ENCODE data around the gene ZNHIT1. TPM values are rescaled to one million over a fixed set of nuclear protein-coding genes. Genes with fewer than 3 reads are reported as not detected.

ZNHIT1 gene
- total and polyA plus RNA-seq, 2 of the 8 experiments (the other 6 are each of a cell fraction or from before 2014, with no cell fraction given) = 38.2 to 61.7 TPM

- 2% methylated on average over 53 of the region's 79 CpGs; no CpG with 5 or more reads in 1 of the 2 experiments for WGBS, 2 experiments (ENCODE audit: extremely low coverage in 1 of 2, insufficient coverage in 1 of 2, insufficient read length in 1 of 2, insufficient replicate concordance in 2 of 2, low coverage in 1 of 2, low lambda C conversion rate in 2 of 2, missing lambda C conversion rate in 1 of 2)
- no peak overlapping the region for H3K18ac ChIP-seq (ENCODE audit: extremely low read depth, low read length)
- no peaks in the 10 kb centered on the region for H3K36me3 ChIP-seq (ENCODE audit: control insufficient read depth in 2 of 4, insufficient read depth in 4 of 4, low read length in 3 of 4)
- H3K79me2 ChIP-seq (ENCODE audit: control insufficient read depth in 1 of 2, insufficient read depth in 2 of 2, low read length in 2 of 2) = no peaks in the 10 kb centered on the region
- no peak overlapping the region for H4K91ac ChIP-seq (replicated peaks; ENCODE audit: insufficient read length, low read length)
- no peak overlapping the region for H3K4ac ChIP-seq (replicated peaks; ENCODE audit: insufficient read length, low read depth, low read length)
- H3K14ac ChIP-seq (ENCODE audit: insufficient read length) = no peak overlapping the region
- H3K27me3 ChIP-seq (replicated peaks in 1 of 4; ENCODE audit: control insufficient read depth in 3 of 4, extremely low read depth in 1 of 4, insufficient read depth in 3 of 4, low read length in 3 of 4) = peaks cover 58 to 98% (median 89%) of the 10 kb centered on the region in 4 experiments
- H2BK12ac ChIP-seq (ENCODE audit: low read depth, low read length) = peak overlapping the region; percentile 55; the same call in 1 of the 2 replicates
- peak in 1 of 2 experiments; percentile 77 for DNase-seq (ENCODE audit: low read depth in 1 of 2, low spot score in 2 of 2)
- H3K9me3 ChIP-seq (ENCODE audit: insufficient read depth in 2 of 2, low read depth in 1 of 2, low read length in 1 of 2) = no peaks in the 10 kb centered on the region
- H3K56ac ChIP-seq (replicated peaks; ENCODE audit: insufficient read length, low read depth, low read length) = no peak overlapping the region
- H3K23me2 ChIP-seq (ENCODE audit: low read depth, low read length) = peaks cover 24% of the 10 kb centered on the region
- ChIA-PET CTCF (ENCODE audit: partially characterized antibody) (interaction anchor here (0.9 to 6.0 kb wide), 17 partner anchors 8 to 588 kb away, joined by 3 to 90 read pairs (median 7); partner anchors contain the start of genes FIS1 and NAT16), POLR2A (ENCODE audit: partially characterized antibody) (interaction anchor here (0.9 to 2.2 kb wide), 8 partner anchors 10 to 77 kb away, joined by 3 to 10 read pairs (median 4); no protein-coding TSS in a partner anchor)
- peak overlapping the region; percentile 74; the same call in 1 of the 2 replicates for H2BK5ac ChIP-seq (ENCODE audit: low read depth, low read length)
- peak overlapping the region; percentile 1 to 68 (median 29); a peak in 7 of 8 replicates for H3K4me3 ChIP-seq (ENCODE audit: extremely low read depth in 1 of 4, insufficient read depth in 2 of 4, low read depth in 3 of 4, low read length in 4 of 4)
- no peak overlapping the region; the same call in 1 of the 2 replicates for H2BK20ac ChIP-seq (ENCODE audit: low read length)
- H2AFZ ChIP-seq (ENCODE audit: low read length) = no peak overlapping the region
- H3K79me1 ChIP-seq (ENCODE audit: low read depth, low read length) = no peaks in the 10 kb centered on the region
- H3K9ac ChIP-seq (replicated peaks in 1 of 4; ENCODE audit: extremely low read depth in 1 of 4, low read depth in 3 of 4, low read length in 3 of 4) = no peak overlapping the region
- no peak overlapping the region for H2BK120ac ChIP-seq (replicated peaks; ENCODE audit: low read depth, low read length)
- no peak overlapping the region for H3K27ac ChIP-seq (ENCODE audit: low read depth, low read length)
- no peak overlapping the region for H4K5ac ChIP-seq (ENCODE audit: insufficient read length, low read depth, low read length)
- peaks cover 0 to 9% of the 10 kb centered on the region in 2 experiments for H4K20me1 ChIP-seq (replicated peaks in 1 of 2; ENCODE audit: control insufficient read depth in 1 of 2, insufficient read depth in 2 of 2, low read length in 2 of 2)
- no peak for FAIRE-seq
- H2BK15ac ChIP-seq (ENCODE audit: low read length) = peak overlapping the region; percentile 61; the same call in 1 of the 2 replicates
- no peak overlapping the region for H3K23ac ChIP-seq (ENCODE audit: insufficient read length)
- H3K4me1 ChIP-seq (replicated peaks in 1 of 4; ENCODE audit: control insufficient read depth in 3 of 4, insufficient read depth in 4 of 4, low read length in 3 of 4) = peaks cover 11 to 61% (median 44%) of the 10 kb centered on the region in 4 experiments
- H3K4me2 ChIP-seq (ENCODE audit: insufficient read depth in 1 of 2, low read depth in 2 of 2, low read length in 2 of 2) = peak overlapping the region; percentile 44 to 95
- no peak overlapping the region for H4K8ac ChIP-seq (ENCODE audit: extremely low read depth, insufficient read depth, low read length)
- H2AK5ac ChIP-seq (ENCODE audit: low read depth, low read length) = no peak overlapping the region; the same call in 1 of the 2 replicates
- TF ChIP-seq MAX (IDR thresholded peaks at IDR 0.05) (peak; percentile 75; the same call in 1 of the 2 replicates), SP4 (IDR thresholded peaks at IDR 0.05; ENCODE audit: low read length) (no peak), CEBPB (IDR thresholded peaks at IDR 0.05; ENCODE audit: low read depth, low read length) (no peak)
Observed at GRCh38 chr7:101172005-101172853, 45.7 kb upstream of the ZNHIT1 start.
